Renal cortical epithelial cell (primary cell): ENCODE measurements around the gene HOOK2. TPM values are rescaled to one million over a fixed set of nuclear protein-coding genes. Genes with fewer than 3 reads are reported as not detected.

Experiments
- DNase-seq: peaks from one replicate; pipeline ENCODE4 v3.0.0-alpha.2; 2011; ENCODE audit warnings: low read depth
- total RNA-seq: library from RNA; depleted of rRNA; stranded (reverse); fragments of >200 nt; gene quantifications from 2 replicates; pipeline ENCODE4 v1.2.3, GENCODE V29; 2014

Gene HOOK2
- total RNA-seq, 1 donor from 2014 or later = 30.8 TPM

DNA sequence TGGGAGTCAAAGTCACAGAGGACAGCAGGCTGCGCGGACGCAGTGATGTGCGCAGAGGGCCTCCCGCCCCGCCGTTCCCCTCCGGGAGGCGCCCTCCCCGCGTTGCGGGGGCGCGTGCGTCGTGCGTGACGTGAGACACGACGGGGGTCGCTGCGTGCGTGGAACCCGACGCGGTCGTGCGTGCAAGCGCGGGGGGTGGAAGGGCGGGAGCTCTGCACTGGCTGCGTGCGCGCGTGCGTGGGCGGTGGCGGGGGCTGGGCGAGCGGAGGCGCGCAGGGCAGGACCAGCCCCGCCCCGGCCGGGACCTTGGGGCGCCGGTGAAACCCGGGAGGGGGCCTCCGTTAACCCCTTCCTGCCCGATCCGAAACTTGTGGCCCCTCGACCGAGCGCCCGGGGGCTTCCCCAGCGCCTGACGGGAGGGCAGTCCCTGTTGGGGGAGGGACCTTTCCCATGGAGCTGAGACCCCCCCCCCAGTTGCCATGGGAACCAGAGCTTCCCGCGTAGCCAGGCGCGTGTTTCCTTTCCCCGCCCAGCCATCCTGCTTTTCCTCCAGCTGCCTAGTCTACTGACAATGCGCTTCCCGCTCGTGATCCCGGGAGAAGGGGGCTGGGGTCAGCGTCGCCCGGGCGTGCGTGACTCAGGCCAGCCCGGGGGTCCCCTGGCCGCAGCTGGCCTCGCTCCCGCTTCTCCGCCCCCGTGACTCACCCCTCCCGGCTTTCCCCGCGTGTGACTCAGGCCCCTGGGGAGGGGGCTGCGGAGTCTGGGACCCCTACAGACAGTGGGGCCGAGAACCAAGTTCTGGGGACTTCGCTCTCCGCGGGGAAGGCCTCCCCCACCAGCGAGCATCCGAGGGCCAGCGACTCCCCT lies 7.3 kb upstream of the HOOK2 start:
- peak; percentile 56 for DNase-seq

DNA sequence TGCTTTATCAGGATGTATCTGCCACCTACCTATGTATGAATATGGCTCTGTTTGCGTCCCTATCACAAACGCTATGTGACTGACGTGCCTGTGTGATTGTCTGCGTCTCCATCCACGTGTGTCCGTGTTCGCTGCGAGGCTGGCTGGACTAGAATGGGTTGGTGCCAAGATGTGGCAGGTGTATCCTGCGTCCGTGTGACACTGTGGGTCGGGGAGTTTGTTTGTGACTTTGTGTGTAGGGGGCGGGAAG lies 6.7 kb upstream of the HOOK2 start:
- no peak for DNase-seq

DNA sequence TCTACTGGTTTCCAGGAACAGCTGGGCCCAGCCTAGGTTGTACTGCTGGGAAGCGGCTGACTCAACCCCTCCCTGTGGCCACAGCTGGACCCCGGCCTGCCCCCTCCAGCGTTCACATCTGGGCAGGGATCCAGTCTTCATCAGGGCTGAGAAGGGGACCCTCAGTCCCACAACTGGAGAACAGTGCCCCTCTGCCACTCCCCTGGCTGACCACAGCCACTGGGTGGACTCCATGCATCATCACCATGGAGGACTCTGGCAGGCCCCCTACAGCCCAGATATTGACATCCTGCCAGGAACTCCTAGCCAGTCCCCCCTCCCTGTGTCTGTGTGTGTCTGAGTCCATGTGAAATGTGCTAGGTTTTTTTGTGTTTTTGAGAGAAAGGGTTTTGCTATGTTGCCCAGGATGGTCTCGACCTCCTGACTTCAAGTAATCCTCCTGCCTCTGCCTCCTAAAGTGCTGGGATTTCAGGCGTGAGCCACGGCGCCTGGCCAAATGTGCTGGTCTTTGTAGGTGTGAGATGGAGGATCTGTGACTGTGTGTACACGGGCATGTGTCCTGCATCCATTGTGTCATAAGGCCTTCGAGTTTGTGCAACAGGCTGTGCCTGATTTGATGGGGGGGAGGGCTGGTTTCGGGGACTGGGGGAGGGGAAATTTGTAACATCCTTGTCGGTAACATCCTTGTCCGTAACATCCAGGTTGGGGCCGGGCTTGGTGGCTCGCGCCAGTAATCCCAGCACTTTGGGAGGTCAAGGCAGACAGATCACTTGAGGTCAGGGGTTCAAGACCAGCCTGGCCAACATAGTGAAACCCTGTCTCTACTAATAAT lies 4.0 kb upstream of the HOOK2 start:
- peak; percentile 64 for DNase-seq

DNA sequence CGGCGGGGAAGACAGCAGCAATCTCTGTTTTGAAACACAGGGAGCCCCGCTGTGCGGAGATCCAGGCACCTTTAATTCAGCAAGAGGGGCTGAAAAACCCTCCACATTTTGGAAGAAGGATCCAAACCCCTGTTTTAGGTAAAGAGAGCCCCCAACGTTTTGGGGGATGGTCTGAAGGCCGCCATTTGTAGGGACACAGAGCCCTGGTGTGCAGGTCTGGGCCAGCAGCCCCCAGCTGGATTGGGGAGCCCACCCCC lies 3.5 kb upstream of the HOOK2 start:
- DNase-seq = no peak

DNA sequence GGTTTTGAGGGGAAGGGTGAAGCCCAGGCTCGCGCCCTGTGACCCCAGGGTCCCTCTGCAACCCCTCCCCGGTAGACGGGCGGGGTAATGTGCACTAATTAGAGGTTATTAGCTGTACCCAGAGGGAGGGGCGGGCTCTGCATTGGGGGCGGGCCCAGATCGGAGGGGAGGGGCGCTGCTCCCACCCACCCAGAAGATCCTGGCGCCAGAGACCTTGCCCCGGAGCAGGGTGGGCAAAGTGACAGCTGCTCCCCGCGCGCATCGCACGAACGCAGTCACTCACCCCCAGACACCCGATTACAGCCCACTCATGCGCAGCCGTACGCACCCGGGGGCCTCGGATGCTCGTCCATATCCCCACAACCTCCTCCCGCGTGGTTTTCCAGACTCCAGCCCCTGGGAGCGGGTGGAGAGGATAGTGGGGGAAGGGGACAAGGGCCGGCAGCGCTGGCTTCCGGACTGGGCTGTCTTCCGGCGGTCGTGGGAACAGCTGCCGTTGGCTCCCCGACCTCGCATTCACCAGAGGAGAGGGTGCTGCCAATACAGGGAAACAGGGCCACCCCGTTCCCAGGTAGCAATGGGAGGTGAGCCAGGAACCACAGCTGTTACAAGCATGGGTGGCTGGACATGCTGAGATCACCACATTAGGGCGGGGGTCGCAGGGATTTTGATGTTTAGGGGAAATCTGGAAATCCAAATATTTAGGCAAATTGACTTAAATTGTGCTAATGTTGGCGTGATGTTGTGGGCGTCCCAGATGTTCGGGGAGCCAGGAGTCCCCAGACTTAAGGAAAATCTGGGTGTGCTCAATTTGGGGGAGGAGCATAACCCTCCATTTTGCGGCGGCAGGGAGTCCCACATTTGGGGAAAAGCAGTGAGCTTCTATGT lies 2.9 kb upstream of the HOOK2 start:
- DNase-seq = peak; percentile 58

DNA sequence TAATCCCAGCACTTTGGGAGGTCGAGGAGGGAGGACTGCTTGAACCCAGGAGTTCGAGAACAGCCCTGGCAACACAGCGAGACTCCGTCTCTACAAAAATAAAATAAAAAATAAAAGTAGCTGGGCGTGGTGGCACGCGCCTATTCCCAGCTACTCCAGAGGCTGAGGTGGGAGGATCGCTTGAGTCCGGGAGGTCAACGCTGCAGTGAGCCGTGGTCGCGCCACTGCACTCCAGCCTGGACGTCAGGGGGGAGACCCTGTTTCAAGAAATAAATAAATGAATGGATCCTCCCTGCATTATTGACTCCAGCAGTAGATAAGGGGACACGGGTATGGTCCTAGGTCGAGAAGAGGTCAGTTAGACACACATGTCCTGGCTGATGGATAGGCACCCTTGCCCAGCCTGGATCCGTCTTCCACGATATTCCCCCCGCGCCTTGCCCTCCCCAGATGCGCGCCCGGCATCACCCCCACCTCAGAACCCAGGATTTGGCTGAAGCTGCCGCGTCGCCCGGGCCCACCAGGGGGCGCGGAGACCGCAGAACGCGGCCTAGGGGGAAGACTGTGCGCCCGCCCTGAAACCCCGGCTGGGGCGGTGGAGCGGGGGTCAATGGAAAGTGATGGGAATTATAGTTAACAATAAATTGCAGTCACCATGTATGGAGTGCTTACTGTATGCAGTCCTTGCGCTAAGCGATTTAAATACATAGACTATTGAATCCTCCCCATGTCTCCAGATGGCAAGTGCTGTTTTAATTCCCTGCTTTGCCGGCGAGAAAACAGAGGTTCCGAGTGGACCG lies 2.1 kb upstream of the HOOK2 start:
- DNase-seq = no peak

DNA sequence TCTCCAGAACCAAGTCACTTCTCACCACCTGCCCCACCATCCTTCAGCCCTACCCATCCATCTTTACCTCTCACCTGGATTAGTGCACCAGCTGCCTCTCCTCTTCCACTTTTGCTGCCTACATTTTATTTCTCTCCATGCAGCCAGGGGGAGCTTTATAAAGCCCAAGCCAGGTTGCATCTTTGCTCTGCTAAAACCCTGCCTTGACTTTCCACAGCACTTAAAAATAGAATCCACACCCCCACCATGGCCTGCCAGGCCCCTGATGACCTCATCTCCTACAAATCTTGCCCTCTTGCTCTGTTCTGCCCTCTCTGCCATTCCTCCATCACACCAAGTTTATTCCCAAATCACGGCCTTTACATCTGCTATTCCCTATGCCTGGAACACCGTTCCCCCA lies 1.8 kb downstream of the HOOK2 start:
- DNase-seq = no peak

DNA sequence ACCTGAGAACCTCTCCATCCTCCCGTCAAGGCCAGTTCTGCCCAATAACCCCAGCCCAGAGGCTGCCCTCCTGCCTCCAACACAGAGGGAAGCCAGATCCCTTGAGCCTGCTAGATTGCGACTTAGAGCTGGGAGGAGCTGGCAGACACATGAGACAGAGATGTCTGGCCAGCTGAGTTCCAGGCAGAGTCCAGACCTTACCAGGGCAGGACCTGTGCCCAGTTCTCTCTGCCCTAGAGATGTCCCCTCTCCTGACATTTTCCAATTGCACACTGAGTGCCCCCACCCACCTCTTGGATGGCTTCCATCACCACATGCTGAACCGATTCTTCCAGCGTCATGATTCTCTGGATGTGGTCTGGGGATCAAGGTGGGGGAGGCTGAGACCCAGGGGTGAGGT lies 3.0 kb downstream of the HOOK2 start:
- no peak for DNase-seq

DNA sequence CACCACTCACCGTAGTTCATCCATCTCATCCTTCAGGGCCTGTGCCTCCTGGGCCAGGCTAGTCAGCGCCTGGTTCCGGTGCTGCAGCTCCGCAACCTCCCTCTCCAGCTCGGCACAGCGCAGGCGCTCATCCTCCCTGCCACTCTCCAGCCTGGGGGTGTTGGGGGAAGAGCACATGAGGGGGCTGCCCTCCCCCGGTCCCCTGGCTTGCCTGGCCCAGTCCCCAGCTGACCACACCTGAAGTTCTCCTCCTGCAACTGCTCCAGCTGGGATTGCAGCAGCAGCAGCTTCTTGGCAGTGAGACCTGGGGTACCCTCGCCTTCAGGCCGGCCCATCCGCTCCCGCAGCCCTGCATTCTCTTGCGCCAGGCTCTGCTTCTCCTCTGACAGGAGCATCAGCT lies 4.4 kb downstream of the HOOK2 start:
- DNase-seq = no peak

DNA sequence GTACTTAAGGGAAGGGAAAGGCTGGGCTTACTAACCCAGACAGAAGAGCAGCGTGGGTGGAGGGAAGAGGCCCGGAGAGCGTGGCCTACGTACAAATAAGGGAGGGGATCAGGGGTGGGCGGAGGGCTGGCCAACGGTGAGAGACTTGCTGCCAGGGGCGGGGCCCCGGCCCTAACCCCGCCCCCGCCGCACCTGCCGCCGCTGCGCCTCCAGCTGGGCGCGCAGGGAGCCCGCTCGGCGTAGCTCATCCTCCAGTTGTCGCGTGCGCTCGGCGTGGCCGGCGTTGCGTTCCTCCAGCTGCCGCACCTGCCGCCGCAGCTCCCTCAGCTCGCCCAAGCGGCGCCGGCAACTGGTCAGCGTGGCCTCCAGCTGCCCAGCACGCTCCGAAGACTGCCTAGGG lies 5.7 kb downstream of the HOOK2 start:
- DNase-seq = no peak

DNA sequence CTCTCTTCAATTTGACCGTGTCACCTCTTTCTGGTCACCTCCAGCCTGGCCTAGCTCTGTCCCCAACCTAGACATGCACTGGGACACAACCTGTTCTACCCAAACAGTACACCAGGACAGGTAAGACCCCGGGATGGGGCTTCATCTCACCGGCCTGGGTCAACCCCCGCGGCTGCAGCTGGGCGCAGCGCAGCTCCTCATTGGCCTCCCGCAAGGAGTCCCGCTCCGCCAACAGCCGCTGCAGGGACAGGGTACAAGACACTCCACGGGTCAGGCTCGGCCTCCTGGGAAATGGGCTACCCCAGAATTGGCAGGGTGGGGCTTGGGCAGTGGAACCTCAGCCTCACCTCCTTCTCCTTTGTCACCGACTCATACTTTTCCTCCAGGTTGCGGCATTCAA lies 7.7 kb downstream of the HOOK2 start:
- DNase-seq = no peak

DNA sequence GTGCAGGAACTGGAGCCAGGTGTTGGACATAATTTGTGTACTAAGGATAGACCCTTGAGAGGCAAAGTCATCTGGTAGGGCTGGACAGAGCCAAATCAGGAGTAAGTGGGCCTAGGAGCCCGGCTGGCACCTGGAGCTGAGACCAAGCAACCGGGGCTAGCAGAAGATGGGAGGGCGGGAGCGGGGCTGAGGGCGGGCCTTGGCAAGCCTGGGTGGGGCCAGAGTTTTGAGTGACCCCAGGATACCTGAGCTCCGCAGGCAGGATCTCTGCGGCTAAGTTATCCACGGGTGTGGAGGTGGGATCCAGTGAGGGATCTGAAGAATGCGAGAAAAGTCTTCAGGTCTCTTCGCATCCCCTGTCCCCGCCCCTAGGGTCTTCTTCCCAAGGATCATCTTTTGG lies 8.2 kb downstream of the HOOK2 start:
- DNase-seq = no peak

DNA sequence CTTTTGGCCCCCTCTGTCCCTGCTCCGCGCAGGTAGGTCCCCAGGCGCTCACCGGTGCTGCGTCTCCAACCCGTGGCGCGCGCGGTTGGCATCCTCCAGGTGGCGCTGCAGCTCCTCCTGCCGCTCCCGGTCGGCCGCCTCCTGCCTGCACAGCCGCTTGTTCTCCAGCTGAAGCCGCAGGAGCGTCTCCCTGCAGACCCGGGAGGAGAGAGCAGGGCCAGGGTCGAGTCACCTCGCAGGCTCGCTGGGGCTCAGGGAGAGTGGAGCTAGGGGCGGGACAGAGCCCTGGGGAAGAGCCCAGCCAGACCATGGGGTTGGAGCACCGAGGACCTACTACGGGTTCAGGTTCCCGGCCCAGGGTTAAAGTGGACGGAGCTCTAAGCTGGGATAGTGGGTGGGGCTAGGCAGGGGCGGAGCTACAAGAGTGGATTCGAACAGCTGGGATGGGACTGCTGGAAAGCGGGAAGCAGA lies 9.3 kb downstream of the HOOK2 start:
- no peak for DNase-seq

DNA sequence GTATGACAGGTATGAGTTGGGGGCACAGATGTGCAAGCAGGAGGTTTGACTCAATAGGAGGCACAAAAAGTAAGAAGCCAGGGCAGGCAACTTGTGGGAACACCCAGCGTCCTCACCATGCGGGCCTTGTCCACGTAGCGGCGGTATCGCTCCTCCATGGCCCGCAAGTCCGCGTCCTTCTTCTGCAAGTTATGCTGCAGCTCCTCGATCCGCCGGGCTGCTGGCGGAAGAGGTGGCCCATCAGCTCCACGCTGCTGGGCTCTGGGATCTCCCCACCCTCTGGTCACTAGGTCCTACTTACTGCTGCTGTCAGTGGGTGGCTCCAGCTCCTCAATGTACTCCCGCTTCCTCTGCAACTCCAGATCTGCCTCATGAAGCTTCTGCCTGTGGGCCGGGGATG lies 10.7 kb downstream of the HOOK2 start:
- DNase-seq = no peak

DNA sequence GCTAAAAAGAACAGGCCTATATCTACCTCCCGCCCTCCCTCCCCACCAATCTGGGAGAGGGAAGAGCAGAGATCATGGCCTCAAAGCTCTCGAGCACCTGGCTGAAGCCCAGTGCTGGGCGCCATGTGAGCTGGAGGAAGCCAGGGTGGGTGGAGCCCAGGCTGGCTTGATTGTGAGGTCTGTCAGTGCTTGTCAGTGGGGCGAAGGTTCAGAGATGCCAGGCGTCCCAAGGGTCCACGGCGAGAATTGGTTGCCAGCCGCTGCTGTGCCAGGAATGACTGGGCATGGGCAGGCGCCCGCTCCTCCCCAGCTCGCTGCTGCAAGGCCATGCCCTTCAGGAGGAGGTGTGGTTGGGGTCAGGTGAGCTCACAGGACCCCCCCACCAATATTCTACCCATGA lies 12.3 kb downstream of the HOOK2 start:
- DNase-seq = no peak

DNA sequence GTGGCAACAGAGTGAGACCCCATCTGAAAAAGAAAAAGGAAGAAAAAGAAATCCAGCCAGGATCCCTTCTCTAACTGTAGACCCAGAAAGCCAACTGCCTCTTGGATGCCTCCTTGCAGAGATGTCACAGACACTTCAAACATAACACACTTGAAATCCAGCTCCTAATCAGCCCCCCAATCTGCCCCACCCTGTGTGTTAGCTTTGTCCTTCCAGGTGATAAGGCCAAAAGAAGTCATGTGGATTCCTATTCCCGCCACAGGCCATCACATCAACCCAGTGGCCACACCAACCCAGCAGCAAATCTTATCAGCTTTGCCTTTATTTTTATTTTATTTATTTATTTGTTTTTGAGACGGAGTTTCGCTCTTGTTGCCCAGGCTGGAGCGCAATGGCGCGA lies 15.7 kb downstream of the HOOK2 start:
- no peak for DNase-seq

DNA sequence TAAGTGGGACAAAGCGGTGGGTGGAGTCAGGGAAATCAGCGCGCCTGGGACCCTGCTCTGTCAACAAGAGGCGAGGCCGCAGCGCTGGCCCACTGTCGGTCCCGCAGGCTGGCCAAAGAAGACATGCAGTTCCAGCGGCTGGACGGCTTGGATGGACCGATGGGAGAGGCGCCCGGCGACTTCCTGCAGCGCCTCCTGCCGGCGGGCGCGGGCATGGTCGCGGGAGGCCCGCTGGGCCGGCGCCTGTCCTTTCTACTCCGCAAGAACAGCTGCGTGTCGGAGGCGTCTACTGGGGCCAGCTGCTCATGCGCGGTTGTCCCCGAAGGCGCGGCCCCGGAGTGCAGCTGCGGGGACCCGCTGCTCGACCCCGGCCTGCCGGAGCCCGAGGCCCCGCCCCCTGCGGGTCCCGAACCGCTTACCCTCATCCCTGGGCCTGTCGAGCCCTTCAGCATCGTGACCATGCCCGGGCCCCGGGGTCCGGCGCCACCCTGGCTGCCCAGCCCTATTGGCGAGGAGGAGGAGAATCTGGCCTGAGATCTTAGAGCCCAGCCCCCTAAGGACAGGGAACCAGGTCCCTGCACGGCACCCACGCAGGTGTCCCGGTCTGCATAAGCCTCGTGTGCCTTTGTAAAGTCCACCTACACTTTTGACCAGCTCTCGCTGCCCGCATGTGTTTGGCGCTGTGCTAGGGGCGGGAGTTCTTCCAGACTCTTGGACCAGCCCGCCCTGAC lies 17.6 kb downstream of the HOOK2 start:
- no peak for DNase-seq

DNA sequence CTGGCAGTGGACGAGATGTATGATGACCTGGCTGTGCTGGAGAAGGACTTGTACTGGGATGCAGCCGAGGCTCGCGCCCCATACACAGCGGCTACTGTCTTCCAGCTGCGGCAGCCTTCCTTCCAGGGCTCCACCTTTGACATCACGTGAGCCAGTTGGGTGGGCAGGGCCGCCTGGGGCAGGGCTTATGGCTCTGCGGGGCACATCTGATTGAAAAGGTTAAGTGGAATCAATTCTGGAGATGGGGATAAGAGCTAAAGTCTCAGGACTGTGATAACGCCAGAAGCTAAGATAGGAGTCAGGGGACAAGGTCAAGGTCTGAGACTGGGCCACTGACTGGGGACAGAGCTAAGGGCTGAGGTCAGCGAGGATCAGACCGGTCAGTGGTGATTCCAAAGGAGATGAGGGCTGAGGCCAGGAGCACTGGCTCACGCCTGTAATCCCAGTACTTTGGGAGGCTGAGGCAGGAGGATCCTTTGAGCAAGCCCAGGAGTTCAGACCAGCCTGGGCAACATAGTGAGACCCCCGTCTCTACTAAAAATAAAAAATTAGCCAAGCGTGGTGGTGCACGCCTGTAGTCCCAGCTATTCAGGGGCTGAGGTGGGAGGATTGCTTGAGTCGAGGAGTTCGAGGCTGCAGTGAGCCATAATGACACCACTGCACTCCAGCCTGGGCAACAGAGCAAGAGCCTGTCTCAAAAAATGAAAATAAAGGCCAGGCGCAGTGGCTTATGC lies 19.0 kb downstream of the HOOK2 start:
- DNase-seq = no peak

DNA sequence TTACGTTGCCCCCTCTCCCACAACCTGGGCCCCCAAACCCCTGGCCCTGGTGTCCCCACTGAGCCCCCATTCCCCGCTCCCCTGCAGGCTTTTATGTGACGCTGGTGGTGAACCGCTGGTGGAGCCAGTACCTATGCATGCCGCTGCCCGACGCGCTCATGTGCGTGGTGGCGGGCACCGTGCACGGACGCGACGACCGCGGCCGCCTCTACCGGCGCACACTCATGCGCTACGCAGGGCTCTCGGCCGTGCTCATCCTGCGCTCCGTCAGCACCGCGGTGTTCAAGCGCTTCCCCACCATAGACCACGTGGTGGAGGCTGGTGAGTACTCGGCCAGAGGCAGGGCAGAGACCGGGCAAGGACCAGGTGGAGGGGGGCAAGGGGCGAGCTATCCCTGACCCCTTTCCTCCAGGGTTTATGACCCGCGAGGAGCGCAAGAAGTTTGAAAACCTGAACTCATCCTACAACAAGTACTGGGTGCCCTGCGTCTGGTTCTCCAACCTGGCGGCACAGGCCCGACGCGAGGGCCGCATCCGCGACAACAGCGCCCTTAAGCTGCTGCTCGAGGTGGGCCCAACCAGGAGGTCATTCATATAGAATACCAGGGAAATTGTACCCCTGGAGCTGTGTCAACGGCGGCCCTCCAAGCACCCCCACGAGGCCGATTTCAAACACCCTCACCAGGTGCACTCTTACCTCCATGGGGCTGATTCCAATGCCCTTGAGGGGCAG lies 20.7 kb downstream of the HOOK2 start:
- no peak for DNase-seq
